ENCODE results near the gene ZNF775.

Gene ZNF775

DNA sequence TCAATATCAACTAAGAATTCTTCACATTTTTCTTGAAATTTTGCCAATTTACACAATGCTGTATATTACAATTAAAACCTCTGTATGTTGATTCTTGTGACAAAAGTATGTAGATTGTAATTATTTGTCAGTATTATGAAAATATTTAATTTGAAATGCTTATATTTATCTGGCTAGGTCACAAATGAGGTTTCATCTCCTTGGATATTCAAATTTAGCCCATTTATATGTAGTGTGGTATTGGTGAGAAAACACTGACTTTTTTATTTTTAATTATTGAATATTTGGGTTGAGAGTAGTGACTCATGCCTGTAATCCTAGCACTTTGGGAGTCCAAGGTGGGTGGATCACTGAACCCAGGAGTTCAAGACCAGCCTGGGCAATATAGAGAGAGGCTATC lies 34.8 kb upstream of the ZNF775 start:
- no peak overlapping the region for H3K4me3 ChIP-seq (replicated peaks; ENCODE audit: low read depth, low read length)
- TF ChIP-seq, protein P1, sequence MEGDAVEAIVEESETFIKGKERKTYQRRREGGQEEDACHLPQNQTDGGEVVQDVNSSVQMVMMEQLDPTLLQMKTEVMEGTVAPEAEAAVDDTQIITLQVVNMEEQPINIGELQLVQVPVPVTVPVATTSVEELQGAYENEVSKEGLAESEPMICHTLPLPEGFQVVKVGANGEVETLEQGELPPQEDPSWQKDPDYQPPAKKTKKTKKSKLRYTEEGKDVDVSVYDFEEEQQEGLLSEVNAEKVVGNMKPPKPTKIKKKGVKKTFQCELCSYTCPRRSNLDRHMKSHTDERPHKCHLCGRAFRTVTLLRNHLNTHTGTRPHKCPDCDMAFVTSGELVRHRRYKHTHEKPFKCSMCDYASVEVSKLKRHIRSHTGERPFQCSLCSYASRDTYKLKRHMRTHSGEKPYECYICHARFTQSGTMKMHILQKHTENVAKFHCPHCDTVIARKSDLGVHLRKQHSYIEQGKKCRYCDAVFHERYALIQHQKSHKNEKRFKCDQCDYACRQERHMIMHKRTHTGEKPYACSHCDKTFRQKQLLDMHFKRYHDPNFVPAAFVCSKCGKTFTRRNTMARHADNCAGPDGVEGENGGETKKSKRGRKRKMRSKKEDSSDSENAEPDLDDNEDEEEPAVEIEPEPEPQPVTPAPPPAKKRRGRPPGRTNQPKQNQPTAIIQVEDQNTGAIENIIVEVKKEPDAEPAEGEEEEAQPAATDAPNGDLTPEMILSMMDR (IDR thresholded peaks at IDR 0.05; ENCODE audit: low read depth, low read length, missing control alignments) = no peak
- no peak for DNase-seq (ENCODE audit: extremely low read depth, low read depth)

DNA sequence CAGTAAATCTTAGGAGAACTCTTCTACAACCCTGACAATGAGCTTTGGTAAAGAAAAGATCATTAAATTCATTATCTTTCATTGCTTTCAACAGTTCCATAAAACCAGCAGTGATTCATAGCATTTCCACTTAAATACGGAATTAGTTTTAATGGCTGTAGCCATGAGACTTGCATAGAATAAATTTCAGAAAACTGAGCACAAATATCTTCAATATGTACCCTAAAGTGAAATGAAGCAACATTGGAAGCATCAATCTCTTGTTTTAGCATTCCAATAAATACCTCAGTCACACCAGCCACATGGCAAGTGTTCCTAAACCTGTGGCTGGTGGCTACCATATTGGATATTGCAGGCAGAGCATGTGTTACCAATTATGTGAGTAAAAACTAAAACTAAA lies 34.1 kb upstream of the ZNF775 start:
- no peak overlapping the region for H3K4me3 ChIP-seq (replicated peaks; ENCODE audit: low read depth, low read length)
- DNase-seq (ENCODE audit: extremely low read depth, low read depth) = no peak
- TF ChIP-seq, protein P1 (IDR thresholded peaks at IDR 0.05; ENCODE audit: low read depth, low read length, missing control alignments) = no peak

DNA sequence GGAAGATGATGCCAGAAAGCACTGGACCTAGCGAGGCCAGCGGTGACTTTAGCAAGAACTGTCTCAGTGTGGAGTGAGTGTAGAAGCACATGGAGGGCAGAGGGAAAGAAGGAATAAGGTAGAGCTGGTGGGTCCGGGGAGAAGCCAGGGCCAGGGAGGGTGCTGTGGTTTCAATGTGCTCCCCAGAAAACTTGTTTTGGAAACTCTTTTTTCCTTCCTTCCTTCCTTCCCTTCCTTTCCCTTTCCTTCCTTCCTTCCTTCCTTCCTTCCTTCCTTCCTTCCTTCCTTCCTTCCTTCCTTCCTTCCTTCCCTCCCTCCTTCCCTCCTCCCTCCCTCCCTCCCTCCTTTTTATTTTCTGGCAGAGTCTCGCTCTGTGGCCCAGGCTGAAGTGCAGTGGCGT lies 32.2 kb upstream of the ZNF775 start:
- no peak overlapping the region for H3K4me3 ChIP-seq (replicated peaks; ENCODE audit: low read depth, low read length)
- TF ChIP-seq, protein P1 (IDR thresholded peaks at IDR 0.05; ENCODE audit: low read depth, low read length, missing control alignments) = no peak
- no peak for DNase-seq (ENCODE audit: extremely low read depth, low read depth)

DNA sequence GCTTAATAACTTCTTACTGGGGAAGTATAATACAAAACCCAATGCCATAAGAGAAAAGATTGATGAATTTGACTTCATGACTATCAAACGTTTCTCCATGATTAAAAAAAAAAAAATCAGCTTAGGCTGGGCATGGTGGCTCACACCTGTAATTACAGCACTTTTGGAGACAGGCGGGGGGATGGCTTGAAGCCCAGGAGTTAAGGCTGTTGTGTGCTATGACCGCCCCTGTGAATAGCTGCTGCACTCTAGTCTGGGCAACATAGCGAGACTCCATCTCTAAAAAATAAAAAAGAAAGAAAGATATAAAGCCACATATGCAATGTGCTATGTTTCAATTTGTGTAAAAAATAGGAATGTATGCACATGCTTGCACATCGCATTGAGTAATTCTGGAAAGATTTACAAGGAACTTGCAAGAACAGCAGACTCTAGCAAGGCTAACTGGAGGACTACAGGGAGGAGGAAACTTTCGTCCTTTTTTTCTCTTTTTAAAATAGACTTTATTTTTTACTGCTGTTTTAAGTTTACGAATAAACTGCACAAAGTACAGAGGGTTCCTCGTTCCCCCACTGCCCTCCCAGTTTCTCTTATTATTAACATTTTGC lies 27.4 kb upstream of the ZNF775 start:
- no peak overlapping the region for H3K4me3 ChIP-seq (replicated peaks; ENCODE audit: low read depth, low read length)
- TF ChIP-seq, protein P1 (IDR thresholded peaks at IDR 0.05; ENCODE audit: low read depth, low read length, missing control alignments) = no peak
- no peak for DNase-seq (ENCODE audit: extremely low read depth, low read depth)

DNA sequence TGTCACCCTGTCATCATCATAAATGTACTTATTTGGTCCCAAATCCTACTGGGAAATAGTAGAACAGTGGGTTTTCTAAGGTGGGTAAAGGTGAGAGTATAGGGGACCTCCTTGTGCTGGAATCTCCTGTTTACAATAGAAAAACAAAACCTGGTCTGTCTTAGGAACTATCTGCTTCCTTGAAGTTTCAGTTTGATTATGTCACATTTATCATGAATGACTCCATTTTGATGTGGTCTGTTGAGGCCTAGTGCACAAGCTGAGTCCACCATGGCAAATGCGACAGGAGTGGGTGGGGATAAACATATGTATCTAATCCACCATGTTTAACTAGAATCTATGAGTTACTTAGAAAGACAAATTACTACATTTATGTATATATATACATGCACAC lies 23.5 kb upstream of the ZNF775 start:
- DNase-seq (ENCODE audit: extremely low read depth, low read depth) = no peak
- H3K4me3 ChIP-seq (replicated peaks; ENCODE audit: low read depth, low read length) = no peak overlapping the region
- TF ChIP-seq, protein P1 (IDR thresholded peaks at IDR 0.05; ENCODE audit: low read depth, low read length, missing control alignments) = no peak

DNA sequence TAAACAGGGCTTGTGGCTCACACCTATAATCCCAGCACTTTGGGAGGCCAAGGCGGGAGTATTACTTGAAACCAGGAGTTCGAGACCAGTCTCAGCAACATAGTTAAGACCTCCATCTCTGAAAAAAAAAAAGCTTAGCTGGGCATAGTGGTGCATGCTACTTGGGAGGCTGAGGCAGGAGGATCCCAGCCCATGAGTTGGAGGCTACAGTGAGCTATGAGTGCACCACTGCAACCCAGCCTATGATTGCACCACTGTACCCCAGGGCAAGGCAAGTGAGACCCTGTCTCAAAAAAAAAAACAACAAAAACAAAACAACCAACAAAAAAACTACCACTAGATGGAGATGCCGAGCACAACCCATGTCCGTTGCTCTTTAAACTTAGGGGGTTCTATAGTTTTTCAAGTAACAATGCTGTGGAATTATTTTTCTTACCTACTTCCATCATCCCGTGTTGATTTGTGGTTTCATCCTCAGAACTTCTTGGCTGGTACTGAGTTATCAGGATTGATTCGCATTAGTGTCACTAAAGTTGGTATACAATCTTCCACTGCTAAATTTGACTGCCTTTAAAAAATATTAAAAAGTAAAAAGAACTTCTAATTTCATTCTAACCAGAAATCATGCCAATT lies 22.7 kb upstream of the ZNF775 start:
- no peak overlapping the region for H3K4me3 ChIP-seq (replicated peaks; ENCODE audit: low read depth, low read length)
- TF ChIP-seq, protein P1 (IDR thresholded peaks at IDR 0.05; ENCODE audit: low read depth, low read length, missing control alignments) = peak; percentile 68
- no peak for DNase-seq (ENCODE audit: extremely low read depth, low read depth)
